Effector memory CD4-positive, alpha-beta T cell (primary cell): ENCODE measurements around the gene LRBA.
"Not testable (repeated sequence)": the region's sequence is repeated elsewhere in the genome, so short reads cannot be mapped to it uniquely, and the experiment has no call there.

Experiments used
- DNase-seq, 3 donors: peaks; one replicate each; pipeline ENCODE4 v3.0.0-alpha.2; 2020
- H3K27ac ChIP-seq: 2 replicates; pipeline ENCODE4 v1.7.0; 2013; ENCODE audit warnings: mild to moderate bottlenecking, low read length, moderate library complexity; ENCODE audit not compliant: insufficient read depth, poor library complexity, severe bottlenecking
- H3K27me3 ChIP-seq: replicated peaks from 2 replicates; pipeline ENCODE4 v1.7.0; 2013; ENCODE audit warnings: mild to moderate bottlenecking, low read length; ENCODE audit not compliant: insufficient read depth, control insufficient read depth, poor library complexity, severe bottlenecking
- H3K36me3 ChIP-seq: 2 replicates; pipeline ENCODE4 v1.7.0; 2013; ENCODE audit warnings: mild to moderate bottlenecking, low read length, moderate library complexity; ENCODE audit not compliant: control insufficient read depth, insufficient read depth
- H3K4me1 ChIP-seq: 2 replicates; pipeline ENCODE4 v1.7.0; 2013; ENCODE audit warnings: low read length, mild to moderate bottlenecking; ENCODE audit not compliant: control insufficient read depth, insufficient read depth, poor library complexity, severe bottlenecking
- H3K4me3 ChIP-seq: 2 replicates; pipeline ENCODE4 v1.7.0; 2013; ENCODE audit warnings: low read length, low read depth, mild to moderate bottlenecking; ENCODE audit not compliant: insufficient read depth, poor library complexity, severe bottlenecking
- H3K9me3 ChIP-seq: 2 replicates; pipeline ENCODE4 v1.7.0; 2013; ENCODE audit warnings: mild to moderate bottlenecking, low read length, moderate library complexity; ENCODE audit not compliant: control insufficient read depth

LRBA gene

DNA sequence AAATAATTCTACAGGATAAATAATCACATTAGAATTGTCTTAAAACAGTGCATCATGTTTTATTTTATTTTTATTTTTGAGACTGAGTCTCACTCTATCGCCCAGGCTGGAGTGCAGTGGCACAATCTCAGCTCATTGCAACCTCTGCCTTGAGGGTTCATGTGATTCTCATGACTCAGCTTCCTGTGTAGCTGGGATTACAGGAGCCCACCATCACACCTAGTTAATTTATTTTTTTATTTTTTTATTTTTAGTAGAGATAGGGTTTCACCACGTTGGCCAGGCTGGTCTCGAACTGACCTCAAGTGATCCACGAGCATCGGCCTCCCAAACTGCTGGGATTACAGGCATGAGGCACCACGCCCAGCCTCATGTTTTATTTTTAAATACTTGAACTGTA, 353.5 kb downstream of the LRBA start:
- H3K9me3 ChIP-seq, H3K36me3 ChIP-seq, DNase-seq, H3K27me3 ChIP-seq, H3K27ac ChIP-seq, H3K4me1 ChIP-seq, H3K4me3 ChIP-seq: not testable (repeated sequence)

- H3K27me3 ChIP-seq, H3K9me3 ChIP-seq, H3K4me3 ChIP-seq, DNase-seq, H3K36me3 ChIP-seq, H3K4me1 ChIP-seq, H3K27ac ChIP-seq: not testable (repeated sequence)
These were observed 356.8 kb downstream of the LRBA start for GRCh38 chr4:150658258-150658657.

- DNase-seq, result no peak
- Histone ChIP-seq H3K27me3 (no peaks in the 10 kb centered on the region), H3K36me3 (no peaks in the 10 kb centered on the region), H3K9me3 (no peaks in the 10 kb centered on the region), H3K4me3 (no peak overlapping the region), H3K27ac (no peak overlapping the region), H3K4me1 (no peaks in the 10 kb centered on the region)
These were observed 358.2 kb downstream of the LRBA start for GRCh38 chr4:150656891-150657290.

GRCh38 chr4:150650751-150651150, 364.3 kb downstream of the LRBA start:
- Histone ChIP-seq H3K4me1 (no peaks in the 10 kb centered on the region), H3K27ac (no peak overlapping the region), H3K36me3 (no peaks in the 10 kb centered on the region), H3K27me3 (no peaks in the 10 kb centered on the region), H3K9me3 (no peaks in the 10 kb centered on the region), H3K4me3 (no peak overlapping the region)
- DNase-seq, result no peak

GRCh38 chr4:150648123-150648522, 367.0 kb downstream of the LRBA start:
- Histone ChIP-seq H3K4me3 (no peak overlapping the region), H3K27ac (no peak overlapping the region), H3K27me3 (no peaks in the 10 kb centered on the region), H3K9me3 (no peaks in the 10 kb centered on the region), H3K36me3 (no peaks in the 10 kb centered on the region), H3K4me1 (no peaks in the 10 kb centered on the region)
- no peak for DNase-seq

GRCh38 chr4:150647008-150647407, 368.1 kb downstream of the LRBA start:
- H3K36me3 ChIP-seq, result no peaks in the 10 kb centered on the region
- H3K4me1 ChIP-seq, result no peaks in the 10 kb centered on the region
- H3K27ac ChIP-seq, result no peak overlapping the region
- H3K9me3 ChIP-seq, result no peaks in the 10 kb centered on the region
- no peak overlapping the region for H3K4me3 ChIP-seq
- no peaks in the 10 kb centered on the region for H3K27me3 ChIP-seq
- no peak for DNase-seq

DNA sequence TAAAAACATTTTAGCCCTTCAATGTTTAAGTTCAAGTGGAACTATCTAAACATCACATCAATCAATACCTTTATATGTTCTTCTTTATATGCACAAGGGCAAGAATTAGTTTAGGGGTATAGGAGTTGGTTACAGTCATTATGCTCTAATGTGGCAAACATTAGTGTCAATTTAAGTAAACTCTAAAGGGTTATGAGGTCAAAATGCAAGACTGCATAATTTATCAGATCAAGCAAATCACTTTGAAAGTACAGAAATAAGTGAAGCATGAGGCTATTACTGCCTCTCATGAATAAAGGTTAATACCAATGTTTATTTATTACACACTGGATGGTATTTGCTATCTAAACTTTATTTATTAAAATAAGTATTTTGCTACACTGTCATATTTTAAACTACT, 373.5 kb downstream of the LRBA start:
- Histone ChIP-seq H3K36me3 (no peaks in the 10 kb centered on the region), H3K27ac (no peak overlapping the region), H3K27me3 (no peaks in the 10 kb centered on the region), H3K4me1 (no peaks in the 10 kb centered on the region), H3K4me3 (no peak overlapping the region), H3K9me3 (no peaks in the 10 kb centered on the region)
- DNase-seq, result no peak

DNA sequence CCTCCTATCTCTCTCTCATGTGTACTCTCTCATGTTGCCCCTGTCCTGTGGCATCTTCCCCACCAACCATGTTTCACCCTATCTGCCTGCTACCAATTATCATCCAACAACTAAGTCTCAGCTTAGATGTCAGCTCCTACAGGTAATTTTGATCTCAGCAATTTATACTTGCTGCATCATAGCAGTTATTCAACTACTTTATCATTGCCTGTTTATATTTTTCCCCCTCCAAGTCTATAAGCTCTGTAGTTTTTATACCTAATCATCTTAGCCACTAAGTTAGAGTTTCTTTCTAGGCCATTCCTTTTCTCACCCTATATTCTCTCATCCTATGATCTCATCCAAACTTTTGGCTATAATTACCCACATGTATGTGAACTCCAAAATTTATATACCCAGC, 382.4 kb downstream of the LRBA start:
- no peaks in the 10 kb centered on the region for H3K9me3 ChIP-seq
- H3K4me3 ChIP-seq, result no peak overlapping the region
- H3K4me1 ChIP-seq, result no peaks in the 10 kb centered on the region
- H3K36me3 ChIP-seq, result no peaks in the 10 kb centered on the region
- no peak for DNase-seq
- no peak overlapping the region for H3K27ac ChIP-seq
- H3K27me3 ChIP-seq, result no peaks in the 10 kb centered on the region

DNA sequence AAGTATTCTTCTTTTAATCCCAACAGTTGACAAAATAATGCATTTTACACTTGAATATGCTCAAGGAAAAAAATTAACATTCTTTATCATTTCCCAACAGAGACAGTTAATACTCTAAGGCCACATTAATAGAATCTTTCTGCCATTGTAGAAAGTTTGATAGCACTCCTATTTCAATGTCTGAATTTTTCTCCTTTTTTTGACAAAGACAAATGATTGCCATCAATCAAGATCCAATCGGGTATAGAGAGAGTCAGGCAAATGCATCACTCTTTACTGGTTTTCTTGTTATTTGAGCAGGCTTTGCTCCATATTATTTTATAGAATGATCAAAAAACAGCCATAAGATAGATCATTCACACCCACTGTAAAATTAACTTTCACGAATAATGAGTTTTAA, 387.0 kb downstream of the LRBA start:
- Histone ChIP-seq H3K27me3 (no peaks in the 10 kb centered on the region), H3K9me3 (no peaks in the 10 kb centered on the region), H3K4me3 (no peak overlapping the region), H3K4me1 (no peaks in the 10 kb centered on the region), H3K36me3 (no peaks in the 10 kb centered on the region), H3K27ac (no peak overlapping the region)
- DNase-seq, result no peak

DNA sequence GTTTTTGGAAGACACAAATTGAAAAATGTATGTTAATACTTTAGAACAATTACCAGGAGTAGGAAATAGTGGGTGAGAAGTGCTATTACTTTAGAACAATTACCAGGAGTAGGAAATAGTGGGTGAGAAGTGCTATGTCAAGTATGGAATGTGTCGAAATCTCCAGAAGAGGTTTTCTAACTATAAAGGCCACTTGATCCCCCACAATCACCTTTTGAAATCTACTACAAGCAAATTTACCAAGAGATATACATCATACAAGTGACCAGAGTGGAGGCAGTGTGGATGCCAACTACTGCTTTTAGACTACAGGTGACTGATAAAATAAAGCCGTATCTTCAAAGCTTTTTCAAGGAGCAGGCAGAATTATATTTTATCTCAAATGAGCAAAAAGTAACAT, 390.1 kb downstream of the LRBA start:
- Histone ChIP-seq H3K27ac (no peak overlapping the region), H3K27me3 (no peaks in the 10 kb centered on the region), H3K36me3 (no peaks in the 10 kb centered on the region), H3K4me1 (no peaks in the 10 kb centered on the region), H3K4me3 (no peak overlapping the region), H3K9me3 (no peaks in the 10 kb centered on the region)
- no peak for DNase-seq

DNA sequence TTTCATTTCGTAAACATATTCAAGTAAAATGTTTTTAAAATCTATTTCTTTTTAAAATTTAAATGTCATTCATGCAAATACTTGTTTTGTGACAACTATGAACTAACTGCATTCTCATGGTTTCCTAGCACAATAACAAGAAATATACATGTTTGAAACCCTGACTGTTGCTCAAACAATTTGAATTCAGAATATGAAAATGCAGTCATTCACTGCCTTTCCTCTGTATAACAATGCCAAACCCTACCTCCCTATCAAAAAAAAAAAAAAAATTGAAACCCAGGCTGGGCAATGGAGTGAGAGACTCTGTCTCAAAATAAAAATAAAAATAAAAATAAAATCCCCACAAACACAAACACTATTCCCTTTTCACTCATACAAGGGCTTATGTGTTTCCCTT, 391.0 kb downstream of the LRBA start:
- Histone ChIP-seq H3K4me1 (no peaks in the 10 kb centered on the region), H3K4me3 (no peak overlapping the region), H3K36me3 (no peaks in the 10 kb centered on the region), H3K27ac (no peak overlapping the region), H3K27me3 (no peaks in the 10 kb centered on the region), H3K9me3 (no peaks in the 10 kb centered on the region)
- DNase-seq, result no peak
